ENCODE measurements around the gene ASS1. TPM values are rescaled to one million over a fixed set of nuclear protein-coding genes. Genes with fewer than 3 reads are reported as not detected.

The ASS1 gene
- total RNA-seq, 2 donors from 2014 or later: 88.1 to 95.0 TPM

DNA sequence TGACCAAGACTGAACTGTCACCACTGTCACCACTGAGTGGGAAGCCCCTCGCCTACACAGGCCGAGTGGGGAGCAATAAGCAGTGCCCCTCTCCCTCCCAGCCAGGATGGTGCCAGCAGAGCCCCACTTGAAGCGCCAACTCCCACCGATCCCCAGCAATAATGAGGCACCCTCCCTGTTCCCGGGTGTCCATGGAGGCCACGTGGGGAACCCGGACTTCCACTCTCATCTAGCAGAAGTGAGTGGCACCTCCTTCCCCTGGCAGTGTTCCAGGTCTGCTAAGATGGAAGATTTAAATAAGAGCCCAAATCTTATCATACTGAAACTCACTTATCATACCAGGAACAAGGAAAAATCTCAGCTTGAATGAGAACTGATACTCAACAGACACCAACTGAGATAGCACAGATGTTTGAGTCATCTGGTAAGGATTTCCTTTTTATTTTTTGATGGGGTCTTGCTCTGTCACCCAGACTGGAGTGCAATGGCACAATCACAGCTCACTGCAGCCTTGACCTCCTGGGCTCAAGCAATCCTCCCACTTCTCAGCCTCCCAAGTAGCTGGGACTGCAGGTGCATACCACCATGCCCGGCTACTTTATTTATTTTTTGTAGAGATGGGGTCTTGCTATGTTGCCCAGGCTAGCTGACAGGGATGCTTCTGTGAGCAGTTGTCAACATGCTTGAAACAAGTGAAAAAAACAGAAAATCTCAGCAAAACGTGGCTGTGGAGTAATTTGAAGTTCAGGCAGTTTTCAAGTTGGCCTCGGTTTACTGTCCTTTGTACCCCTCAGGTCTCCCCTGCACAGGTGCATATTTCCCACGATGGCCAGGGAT is 29.6 kb upstream of the ASS1 start:
- no peak for ATAC-seq
- intact Hi-C loops (cut with DNase I): no loop called here
- no peak for DNase-seq

- DNase-seq: no peak
- no peak for ATAC-seq
- intact Hi-C loops (cut with DNase I): no loop called here
Observed at GRCh38 chr9:130417602-130418001, 27.2 kb upstream of the ASS1 start.

DNA sequence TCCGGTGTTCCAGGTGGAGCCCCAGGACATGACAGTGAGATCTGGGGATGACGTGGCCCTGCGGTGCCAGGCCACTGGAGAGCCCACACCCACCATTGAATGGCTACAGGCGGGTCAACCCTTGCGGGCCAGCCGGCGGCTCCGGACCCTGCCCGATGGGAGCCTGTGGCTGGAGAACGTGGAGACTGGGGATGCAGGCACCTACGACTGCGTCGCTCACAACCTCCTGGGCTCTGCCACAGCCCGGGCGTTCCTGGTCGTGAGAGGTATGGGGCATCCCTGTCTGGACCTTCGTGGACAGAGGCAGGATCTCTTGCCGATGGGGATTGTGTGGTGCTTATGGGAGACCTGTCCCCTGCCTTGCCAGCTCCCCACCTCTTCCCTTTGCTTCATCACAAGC is 26.0 kb upstream of the ASS1 start:
- DNase-seq: no peak
- no peak for ATAC-seq
- intact Hi-C loops (cut with DNase I): no loop called here

GRCh38 chr9:130419521-130420035 is 25.2 kb upstream of the ASS1 start:
- intact Hi-C loops (cut with DNase I): no loop called here
- ATAC-seq (no peak), DNase-seq (no peak)

GRCh38 chr9:130421154-130421801 is 23.5 kb upstream of the ASS1 start:
- ATAC-seq (no peak), DNase-seq (no peak)
- intact Hi-C loops (cut with DNase I): no loop called here

- intact Hi-C loops (cut with DNase I): no loop called here
- DNase-seq (no peak), ATAC-seq (no peak)
Observed at GRCh38 chr9:130421802-130422276, 22.9 kb upstream of the ASS1 start.

DNA sequence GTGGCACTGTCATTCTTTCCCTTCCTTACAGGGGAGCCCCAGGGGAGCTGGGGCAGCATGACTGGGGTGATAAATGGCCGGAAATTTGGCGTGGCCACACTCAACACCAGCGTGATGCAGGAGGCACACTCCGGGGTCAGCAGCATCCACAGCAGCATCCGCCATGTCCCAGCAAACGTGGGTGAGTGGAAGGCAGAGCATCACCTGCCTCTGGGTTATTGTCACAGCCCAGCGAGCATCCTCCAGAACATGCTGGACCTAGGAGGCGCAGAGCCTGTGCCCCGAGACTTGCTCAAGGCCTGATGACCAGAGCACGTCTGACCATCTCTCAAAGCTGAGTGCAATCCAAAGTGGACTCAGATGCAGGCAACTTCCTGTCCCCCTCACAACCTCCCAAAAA is 22.2 kb upstream of the ASS1 start:
- no peak for DNase-seq
- intact Hi-C loops (cut with DNase I): no loop called here
- no peak for ATAC-seq

- intact Hi-C loops (cut with DNase I): no loop called here
- ATAC-seq: peak; percentile 58 to 90
Observed at GRCh38 chr9:130423272-130423671, 21.5 kb upstream of the ASS1 start.

GRCh38 chr9:130424595-130425454 is 19.9 kb upstream of the ASS1 start:
- ATAC-seq (no peak), DNase-seq (no peak)
- intact Hi-C loops (cut with DNase I): no loop called here

More at GRCh38 chr9:130423272-130423671, 21.5 kb upstream of the ASS1 start:
- peak; percentile 54 for DNase-seq

DNA sequence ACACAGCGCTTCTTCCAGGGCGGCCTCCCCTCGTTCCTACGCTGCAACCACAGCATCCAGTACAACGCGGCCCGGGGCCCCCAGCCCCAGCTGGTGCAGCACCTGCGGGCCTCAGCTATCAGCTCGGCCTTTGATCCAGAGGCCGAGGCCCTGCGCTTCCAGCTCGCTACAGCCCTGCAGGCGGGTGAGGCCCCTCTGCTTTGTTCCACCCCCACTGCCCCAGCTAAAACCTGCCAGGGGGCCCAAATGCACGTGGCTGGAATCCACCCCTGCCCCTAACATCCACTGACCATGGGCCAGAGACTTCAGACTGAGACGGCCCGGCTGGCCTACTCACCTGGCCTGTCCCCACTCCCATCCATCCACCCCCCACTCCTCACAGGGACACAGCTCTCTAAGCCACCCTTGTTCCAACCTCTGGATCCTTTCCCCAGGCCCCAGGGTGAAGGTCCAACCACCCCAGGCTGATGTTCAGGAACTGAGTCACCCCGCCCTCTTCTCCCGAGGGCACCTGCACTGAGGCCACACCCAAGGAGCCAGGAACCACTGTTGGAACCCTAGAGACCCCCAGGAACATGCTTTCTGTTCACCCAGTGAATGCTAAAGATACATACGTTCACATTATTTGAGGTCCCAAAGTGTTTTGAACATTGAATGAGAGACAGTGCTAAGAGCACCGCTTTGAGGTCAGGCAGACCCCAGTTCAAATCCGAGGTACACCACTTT is 18.9 kb upstream of the ASS1 start:
- no peak for DNase-seq
- no peak for ATAC-seq
- intact Hi-C loops (cut with DNase I): no loop called here

- DNase-seq (no peak), ATAC-seq (no peak)
- intact Hi-C loops (cut with DNase I): no loop called here
Observed at GRCh38 chr9:130426467-130426773, 18.3 kb upstream of the ASS1 start.

DNA sequence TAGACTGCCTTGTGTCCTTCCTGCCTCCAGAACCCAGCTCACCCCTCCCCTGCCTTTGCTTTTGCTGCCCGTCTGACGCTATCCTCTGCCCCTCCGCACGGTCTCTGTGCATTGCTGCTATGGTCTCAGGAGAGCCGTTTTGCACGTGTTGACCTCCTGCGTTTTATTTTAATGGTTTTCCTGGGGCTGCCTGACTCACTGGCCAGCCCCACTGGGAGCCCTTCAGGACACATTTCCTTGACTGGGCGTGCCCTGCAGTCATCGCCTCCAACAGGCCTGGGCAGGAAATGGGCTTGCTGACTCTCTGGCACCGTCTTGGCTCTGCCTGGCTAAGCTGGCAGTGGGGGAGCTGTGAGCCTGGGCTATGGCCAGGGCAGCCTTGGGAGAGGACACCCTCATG is 17.9 kb upstream of the ASS1 start:
- ATAC-seq (peak; percentile 43 to 55), DNase-seq (peak; percentile 56)
- intact Hi-C loops (cut with DNase I): no loop called here

GRCh38 chr9:130427326-130427725 is 17.4 kb upstream of the ASS1 start:
- DNase-seq: no peak
- intact Hi-C loops (cut with DNase I): no loop called here
- no peak for ATAC-seq

GRCh38 chr9:130428086-130428665 is 16.6 kb upstream of the ASS1 start:
- DNase-seq: no peak
- ATAC-seq: no peak
- intact Hi-C loops (cut with DNase I): no loop called here

DNA sequence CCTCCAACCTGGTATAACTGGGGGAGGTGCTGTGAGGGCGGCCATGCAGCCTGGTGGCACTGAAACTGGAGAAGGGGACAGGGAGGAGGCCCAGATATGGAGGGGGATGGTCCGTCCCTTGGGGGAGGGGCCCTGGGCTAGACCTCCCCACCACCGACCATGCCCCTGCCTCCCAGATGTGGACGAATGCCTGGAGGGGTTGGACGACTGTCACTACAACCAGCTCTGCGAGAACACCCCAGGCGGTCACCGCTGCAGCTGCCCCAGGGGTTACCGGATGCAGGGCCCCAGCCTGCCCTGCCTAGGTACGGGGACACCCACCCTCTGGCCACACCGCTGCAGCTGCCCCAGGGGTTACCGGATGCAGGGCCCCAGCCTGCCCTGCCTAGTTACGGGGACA is 15.4 kb upstream of the ASS1 start:
- DNase-seq: no peak
- ATAC-seq: no peak
- intact Hi-C loops (cut with DNase I): no loop called here

DNA sequence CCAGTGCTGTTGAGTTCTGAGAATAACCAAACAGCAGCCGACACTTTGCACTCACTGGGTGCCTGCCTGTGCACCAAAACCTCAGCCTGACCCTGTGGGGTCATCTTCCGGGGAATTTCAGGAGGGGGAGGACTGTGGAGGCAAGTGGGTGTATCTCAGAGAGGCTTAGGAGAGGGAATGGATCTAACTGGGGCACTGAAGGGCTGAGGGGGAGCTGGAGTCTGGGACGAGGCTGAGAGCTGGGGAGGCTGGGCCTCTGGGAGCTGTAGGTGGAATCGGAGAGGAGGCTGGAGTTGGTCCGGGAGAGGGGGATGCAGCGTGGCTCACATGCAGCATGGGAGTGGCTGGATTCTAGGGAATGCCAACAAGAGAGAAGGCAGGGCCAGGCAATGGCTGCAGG is 14.9 kb upstream of the ASS1 start:
- no peak for ATAC-seq
- intact Hi-C loops (cut with DNase I): no loop called here
- DNase-seq: no peak

DNA sequence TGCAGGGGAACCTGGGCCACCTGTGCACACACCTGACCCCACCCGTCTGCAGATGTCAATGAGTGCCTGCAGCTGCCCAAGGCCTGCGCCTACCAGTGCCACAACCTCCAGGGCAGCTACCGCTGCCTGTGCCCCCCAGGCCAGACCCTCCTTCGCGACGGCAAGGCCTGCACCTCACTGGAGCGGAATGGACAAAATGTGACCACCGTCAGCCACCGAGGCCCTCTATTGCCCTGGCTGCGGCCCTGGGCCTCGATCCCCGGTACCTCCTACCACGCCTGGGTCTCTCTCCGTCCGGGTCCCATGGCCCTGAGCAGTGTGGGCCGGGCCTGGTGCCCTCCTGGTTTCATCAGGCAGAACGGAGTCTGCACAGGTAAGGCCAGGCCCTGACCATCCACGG is 14.5 kb upstream of the ASS1 start:
- intact Hi-C loops (cut with DNase I): no loop called here
- no peak for ATAC-seq
- no peak for DNase-seq

DNA sequence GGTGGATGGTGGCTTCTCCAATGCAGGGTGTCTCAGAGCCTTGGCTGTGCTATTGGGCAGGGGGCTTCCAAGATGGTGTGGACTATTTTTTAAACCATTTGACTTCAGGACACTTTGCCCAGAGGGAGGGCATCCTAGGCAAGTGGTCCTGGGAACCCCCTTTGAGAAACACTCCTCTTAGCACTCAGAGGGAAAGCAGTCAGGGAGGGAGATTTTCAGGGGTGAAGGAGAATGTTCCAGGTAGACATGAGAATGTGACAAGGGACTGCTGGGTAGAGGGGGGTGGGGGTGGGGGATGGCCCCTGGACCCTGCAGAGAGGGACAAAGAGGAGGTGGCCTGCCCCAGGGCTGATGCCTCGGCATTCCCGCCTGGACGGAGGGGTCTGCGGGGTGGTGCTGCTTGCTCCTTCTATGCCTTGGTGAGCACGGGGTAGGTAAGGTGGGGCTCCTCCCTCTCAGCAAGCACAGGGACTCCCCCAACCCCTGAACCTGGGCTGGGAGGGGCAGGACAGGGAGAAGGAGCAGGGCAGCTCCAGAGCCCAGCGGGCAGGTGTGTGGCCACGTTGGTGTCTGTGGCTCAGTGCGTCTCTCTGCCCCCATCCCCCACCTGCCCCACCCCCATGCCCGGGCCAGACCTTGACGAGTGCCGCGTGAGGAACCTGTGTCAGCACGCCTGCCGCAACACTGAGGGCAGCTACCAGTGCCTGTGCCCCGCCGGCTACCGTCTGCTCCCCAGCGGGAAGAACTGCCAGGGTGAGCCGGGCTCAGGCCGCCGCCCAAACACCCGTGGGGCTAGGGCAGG is 13.8 kb upstream of the ASS1 start:
- DNase-seq (no peak), ATAC-seq (no peak)
- intact Hi-C loops (cut with DNase I): no loop called here

Data from left cardiac atrium (tissue), 4 donors.